Small intestine (tissue), 7 donors: ENCODE measurements around the gene KMT5B. TPM values are rescaled to one million over a fixed set of nuclear protein-coding genes. Genes with fewer than 3 reads are reported as not detected.

ENCODE experiments used
- DNase-seq, 2 donors: peaks; one replicate each; pipeline versions ENCODE4 v3.0.0 to v3.0.0-alpha.2; 2013
- FAIRE-seq: peaks from 2 replicates; lab custom pipeline; 2012; peaks lifted over from hg19 to GRCh38; lab: Jason Lieb, UNC
- H3K27ac ChIP-seq, 3 donors: one replicate each; pipeline ENCODE4 v1.5.1; 2013; ENCODE audit warnings: low read length in 2 of 3, mild to moderate bottlenecking in 2 of 3, control low read depth in 1 of 3, inconsistent platforms in 1 of 3, low read depth in 1 of 3, moderate library complexity in 1 of 3
- H3K27me3 ChIP-seq, 3 donors: one replicate each; pipeline ENCODE4 v1.6.1; 2013; ENCODE audit warnings: low read length in 3 of 3, inconsistent platforms in 1 of 3; ENCODE audit not compliant: control insufficient read depth in 3 of 3, insufficient read depth in 3 of 3
- H3K36me3 ChIP-seq, 3 donors: one replicate each; pipeline ENCODE4 v1.6.1; 2013; ENCODE audit warnings: low read length in 3 of 3, inconsistent platforms in 1 of 3, low read depth in 1 of 3, mild to moderate bottlenecking in 1 of 3, moderate library complexity in 1 of 3; ENCODE audit not compliant: control insufficient read depth in 3 of 3, insufficient read depth in 2 of 3
- H3K4me1 ChIP-seq, 3 donors: one replicate each; pipeline ENCODE4 v1.6.1; 2013; ENCODE audit warnings: low read length in 2 of 3, inconsistent platforms in 1 of 3, low read depth in 1 of 3, mild to moderate bottlenecking in 1 of 3, moderate library complexity in 1 of 3; ENCODE audit not compliant: control insufficient read depth in 3 of 3, insufficient read depth in 2 of 3
- H3K4me3 ChIP-seq, 3 donors: one replicate each; pipeline ENCODE4 v1.5.1; 2013; ENCODE audit warnings: low read length in 3 of 3, control low read depth in 1 of 3, inconsistent platforms in 1 of 3, low read depth in 1 of 3, mild to moderate bottlenecking in 1 of 3, moderate library complexity in 1 of 3
- H3K9me3 ChIP-seq, 2 donors: one replicate each; pipeline ENCODE4 v1.6.1; 2013; ENCODE audit warnings: low read depth in 1 of 2, low read length in 1 of 2; ENCODE audit not compliant: control insufficient read depth in 2 of 2, insufficient read depth in 1 of 2
- WGBS, 3 donors: extraction: QIAGEN DNeasy Blood & Tissue Kit; methylation state at CpG; one replicate each; pipeline ENCODE4 v1.1.7; 2013; 5-methylcytosine and 5-hydroxymethylcytosine counted together
- polyA plus RNA-seq, 4 donors: library from polyadenylated mRNA; stranded (reverse) in 3 of 4; unstranded in 1 of 4; fragments of 200-250 nt in 3 of 4; fragments of 120-200 nt in 1 of 4; gene quantifications; one replicate each; pipeline versions ENCODE4 v1.2.1 to v1.2.3, GENCODE V29; 2013
- donor health status: healthy with polysubstance abuse.
- donor health status: control.
- donor health status: control.
- donor health status: Bipolar disorder and iron deficiency.
- donor health status: healthy.

The KMT5B gene
- polyA plus RNA-seq, 4 donors = 17.3 to 53.5 (median 30.0) TPM

DNA sequence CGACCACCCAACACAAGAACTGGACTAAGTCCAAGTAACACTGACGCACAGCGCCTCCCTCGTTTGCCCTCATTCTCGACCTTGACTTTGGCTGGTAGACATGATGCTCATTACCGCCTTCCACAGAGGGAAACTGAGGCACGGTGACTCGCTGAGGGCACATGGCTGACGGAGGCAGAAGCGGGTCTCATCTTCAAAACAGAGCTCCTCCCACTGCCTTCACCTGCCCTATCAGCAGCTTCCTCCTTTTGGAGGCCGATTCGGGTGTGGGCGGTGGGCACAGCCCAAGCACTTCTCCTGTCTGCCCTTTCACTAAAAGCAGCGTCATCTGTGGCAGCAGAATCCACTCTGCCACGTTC, 2.0 kb upstream of the KMT5B start:
- Histone ChIP-seq H3K27ac (no peak overlapping the region), H3K4me3 (no peak overlapping the region), H3K36me3 (no peaks in the 10 kb centered on the region), H3K27me3 (peaks cover 0 to 8% (median 0%) of the 10 kb centered on the region in 3 donors), H3K9me3 (no peaks in the 10 kb centered on the region), H3K4me1 (peaks cover 5 to 29% (median 6%) of the 10 kb centered on the region in 3 donors)
- no peak for DNase-seq
- 51 to 59% (median 52%) methylated on average over 15 of the region's 15 CpGs for WGBS, 3 donors
- no peak for FAIRE-seq

DNA sequence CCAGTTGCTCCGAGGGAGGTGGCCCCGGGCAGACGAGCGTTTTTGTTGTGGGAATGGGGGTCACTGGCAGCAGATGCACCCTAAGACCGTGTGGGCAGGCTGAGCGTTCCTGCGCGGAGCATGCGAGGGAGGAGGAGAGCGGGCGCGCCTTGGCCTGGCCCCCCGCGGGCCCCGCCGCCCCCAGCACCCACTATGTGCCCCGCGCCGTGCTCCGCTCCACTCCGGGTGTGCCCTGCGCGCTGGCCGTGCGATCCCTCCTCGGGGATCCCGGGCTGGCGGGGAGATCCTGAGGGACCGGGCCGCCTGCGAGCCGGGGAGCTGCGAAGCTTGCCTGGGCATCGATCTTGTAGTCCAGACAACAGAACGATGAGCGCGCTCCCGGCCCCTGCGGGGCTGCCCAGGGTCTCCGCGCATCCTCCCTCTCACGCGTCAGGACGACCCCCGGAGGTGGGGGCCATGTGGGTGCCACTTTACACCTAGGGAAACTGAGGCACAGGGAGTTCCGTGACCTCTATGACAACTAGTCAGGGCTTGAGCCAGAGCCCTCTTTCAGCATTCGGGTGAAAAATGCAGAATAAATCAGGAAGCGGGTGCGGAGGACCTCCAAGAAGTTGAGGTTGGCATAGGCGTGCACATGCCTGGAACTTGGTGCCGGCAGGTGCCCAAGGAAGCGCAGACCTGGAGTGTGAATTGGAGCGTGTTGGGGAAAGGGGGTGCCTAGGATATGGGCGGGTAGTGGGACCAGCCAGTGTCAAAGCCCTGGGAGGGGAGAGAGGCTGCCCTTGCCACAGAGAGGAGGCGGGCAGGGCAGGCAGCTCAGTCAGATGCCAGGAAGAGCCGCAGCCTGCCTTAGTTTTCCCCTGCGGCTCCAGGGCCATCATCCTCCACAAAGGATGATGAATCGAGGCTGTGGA, 1.3 kb upstream of the KMT5B start:
- Histone ChIP-seq H3K4me1 (peaks cover 5 to 31% (median 6%) of the 10 kb centered on the region in 3 donors), H3K9me3 (no peaks in the 10 kb centered on the region), H3K4me3 (peak overlapping the region; percentile 92), H3K27ac (peak overlapping the region; percentile 90 to 99 (median 99)), H3K27me3 (peaks cover 0 to 8% (median 0%) of the 10 kb centered on the region in 3 donors), H3K36me3 (no peaks in the 10 kb centered on the region)
- WGBS, 3 donors = 17 to 20% (median 18%) methylated on average over 43 to 58 of the region's 58 CpGs
- DNase-seq (no peak), FAIRE-seq (no peak)

DNA sequence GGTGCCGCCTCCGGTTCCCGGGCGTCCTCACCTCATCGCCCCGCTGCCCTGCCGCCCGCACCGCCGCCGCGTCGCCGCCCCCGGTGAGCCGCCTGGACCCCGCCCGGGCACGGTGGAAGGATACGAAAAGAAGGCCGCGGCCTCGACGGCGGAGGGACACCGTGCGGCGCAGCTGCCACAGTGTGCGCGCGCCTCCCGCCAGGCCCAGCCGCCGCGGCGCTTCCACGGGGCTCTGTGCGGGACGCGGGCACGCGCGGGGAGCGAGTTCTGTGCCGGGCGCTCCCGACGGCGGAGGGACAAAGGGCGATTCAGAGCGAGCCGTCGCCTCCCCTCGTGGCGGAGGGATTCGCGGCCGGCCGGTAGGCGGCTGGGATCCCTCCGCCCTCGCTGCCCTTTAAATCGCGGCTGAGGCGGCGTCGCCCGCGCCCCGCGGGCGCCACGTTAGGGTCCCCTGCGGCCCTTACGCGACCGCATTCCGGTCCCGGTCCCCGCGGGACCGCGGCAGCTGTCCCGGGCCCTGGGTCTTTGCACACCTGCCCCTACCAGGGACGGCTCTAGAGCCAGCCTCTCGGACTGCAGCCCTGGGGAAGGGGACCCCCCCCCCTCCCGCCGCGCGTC, 568 bp upstream of the KMT5B start:
- Histone ChIP-seq H3K4me1 (peaks cover 5 to 35% (median 6%) of the 10 kb centered on the region in 3 donors), H3K4me3 (peak overlapping the region; percentile 92), H3K27ac (peak overlapping the region; percentile 90 to 99 (median 99)), H3K27me3 (peaks cover 0 to 8% (median 0%) of the 10 kb centered on the region in 3 donors), H3K9me3 (no peaks in the 10 kb centered on the region), H3K36me3 (no peaks in the 10 kb centered on the region)
- whole genome bisulfite sequencing, 3 donors = 0 to 1% (median 0%) methylated on average over 31 to 90 of the region's 90 CpGs
- FAIRE-seq (no peak), DNase-seq (peak; percentile 89 to 98)

DNA sequence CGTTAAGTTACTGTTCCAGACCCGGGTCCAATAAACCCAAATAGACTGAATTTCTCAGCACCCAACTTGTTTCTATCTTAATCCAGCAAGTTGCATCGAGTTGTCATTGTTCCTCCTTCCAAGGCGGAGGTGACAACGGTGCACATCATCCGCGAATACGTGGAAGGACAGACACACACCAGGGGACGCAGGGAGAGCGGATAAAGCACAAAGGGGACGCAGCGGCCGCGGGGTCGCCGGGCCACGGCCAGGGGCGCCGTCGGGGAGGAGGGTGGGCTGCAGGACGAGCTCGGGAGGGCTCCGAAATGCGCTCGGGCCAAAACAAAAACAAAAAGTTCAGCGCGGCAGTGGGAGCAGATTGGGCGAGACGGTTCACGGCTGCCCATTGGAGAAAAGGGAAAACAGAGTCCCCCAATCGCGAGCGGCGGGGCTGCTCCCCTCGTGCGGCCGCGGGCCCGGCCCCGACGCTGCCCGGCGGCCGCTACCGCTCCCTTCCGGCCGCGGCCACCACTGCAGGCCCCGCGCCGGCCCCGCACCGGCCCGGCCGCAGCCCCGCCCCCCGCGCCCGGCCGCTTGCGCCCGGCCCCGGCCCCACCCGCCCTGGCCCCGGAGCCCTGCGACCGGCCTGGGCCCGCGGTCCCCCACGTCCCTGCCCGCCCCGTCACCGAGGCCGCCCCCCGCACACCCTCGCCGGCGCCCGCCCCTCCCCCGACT, 518 bp downstream of the KMT5B start:
- WGBS, 3 donors = 0 to 1% (median 1%) methylated on average over 30 to 80 of the region's 80 CpGs
- no peak for FAIRE-seq
- H3K4me1 ChIP-seq = peaks cover 5 to 39% (median 6%) of the 10 kb centered on the region in 3 donors
- H3K36me3 ChIP-seq = no peaks in the 10 kb centered on the region
- DNase-seq = peak; percentile 67 to 79
- H3K4me3 ChIP-seq = peak overlapping the region; percentile 71 to 92 (median 92)
- peaks cover 0 to 3% (median 0%) of the 10 kb centered on the region in 3 donors for H3K27me3 ChIP-seq
- peak overlapping the region; percentile 73 to 91 (median 91) for H3K27ac ChIP-seq
- no peaks in the 10 kb centered on the region for H3K9me3 ChIP-seq

DNA sequence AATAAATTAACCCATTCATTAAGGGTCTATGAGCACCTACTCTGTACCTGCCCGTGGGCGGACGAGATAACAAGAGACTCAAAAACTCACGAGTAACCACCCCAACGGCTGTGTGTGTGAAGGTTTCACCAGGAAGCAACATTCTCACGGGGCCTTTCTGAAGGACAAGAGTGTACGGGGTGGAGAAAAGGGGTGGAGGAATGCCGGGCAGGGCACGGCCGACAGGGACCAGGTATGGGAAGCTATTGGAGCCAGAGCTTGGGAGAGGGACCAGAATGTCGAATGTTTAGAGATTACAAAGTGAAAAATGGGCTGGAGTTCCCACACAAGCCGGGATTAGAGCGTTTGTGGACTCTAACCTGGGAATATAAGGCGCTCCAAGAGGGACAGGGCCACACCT, 1.6 kb downstream of the KMT5B start:
- WGBS, 3 donors = 8 to 31% (median 17%) methylated on average over 14 of the region's 14 CpGs
- H3K36me3 ChIP-seq = no peaks in the 10 kb centered on the region
- FAIRE-seq (no peak), DNase-seq (peak; percentile 73 to 78)
- peaks cover 5 to 39% (median 6%) of the 10 kb centered on the region in 3 donors for H3K4me1 ChIP-seq
- no peaks in the 10 kb centered on the region for H3K9me3 ChIP-seq
- H3K4me3 ChIP-seq = peak overlapping the region; percentile 20 to 71 (median 34)
- H3K27me3 ChIP-seq = no peaks in the 10 kb centered on the region
- peak overlapping the region; percentile 73 to 84 (median 73) for H3K27ac ChIP-seq

DNA sequence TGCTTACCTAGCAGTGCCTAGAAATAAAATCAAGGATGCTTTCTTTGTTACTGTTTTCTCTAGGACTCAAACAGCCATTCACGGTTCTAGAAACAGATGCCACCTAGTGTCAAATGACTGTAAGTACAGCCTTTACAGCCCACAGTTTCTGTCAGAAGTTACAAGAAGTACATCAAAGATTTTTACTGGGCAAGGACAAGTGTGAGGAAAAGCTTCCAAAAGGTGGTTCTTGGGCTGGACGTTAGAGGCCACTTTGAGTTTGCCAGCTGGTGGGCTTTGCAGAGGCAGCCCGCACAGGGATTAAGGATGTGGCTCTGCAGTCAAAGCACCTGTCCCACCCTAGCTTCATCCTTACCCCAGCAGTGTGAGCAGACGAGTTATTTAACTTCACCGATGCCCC, 6.9 kb downstream of the KMT5B start:
- no peaks in the 10 kb centered on the region for H3K9me3 ChIP-seq
- peak; percentile 73 to 77 for DNase-seq
- H3K36me3 ChIP-seq = peaks cover 0 to 5% (median 0%) of the 10 kb centered on the region in 3 donors
- WGBS, 3 donors = 28 to 33% (median 30%) methylated on average over 5 of the region's 5 CpGs
- no peaks in the 10 kb centered on the region for H3K27me3 ChIP-seq
- no peak overlapping the region for H3K27ac ChIP-seq
- H3K4me1 ChIP-seq = peaks cover 5 to 20% (median 12%) of the 10 kb centered on the region in 3 donors
- H3K4me3 ChIP-seq = no peak overlapping the region
- no peak for FAIRE-seq

DNA sequence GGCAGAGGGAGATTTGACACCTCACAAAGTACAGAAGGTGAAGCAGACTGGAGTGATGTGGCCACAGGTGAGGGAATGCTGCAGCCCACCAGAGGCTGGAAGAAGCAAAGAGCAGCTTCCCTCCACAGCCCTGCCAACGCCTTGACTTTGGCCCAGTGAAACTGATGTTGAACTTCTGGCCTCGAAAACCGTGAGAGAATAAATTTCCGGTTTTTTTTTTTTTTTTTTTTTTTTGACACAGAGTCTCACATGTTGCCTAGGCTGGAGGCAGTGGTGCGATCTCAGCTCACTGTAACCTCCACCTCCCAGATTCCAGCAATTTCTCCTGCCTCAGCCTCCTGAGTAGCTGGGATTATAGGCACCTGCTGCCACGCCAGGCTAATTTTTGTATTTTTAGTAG, 8.7 kb downstream of the KMT5B start:
- no peak overlapping the region for H3K4me3 ChIP-seq
- DNase-seq = no peak
- H3K9me3 ChIP-seq = no peaks in the 10 kb centered on the region
- peaks cover 0 to 8% (median 0%) of the 10 kb centered on the region in 3 donors for H3K36me3 ChIP-seq
- H3K27me3 ChIP-seq = no peaks in the 10 kb centered on the region
- peaks cover 0 to 12% (median 8%) of the 10 kb centered on the region in 3 donors for H3K4me1 ChIP-seq
- no peak for FAIRE-seq
- no peak overlapping the region for H3K27ac ChIP-seq
- WGBS, 3 donors = 31 to 38% (median 37%) methylated on average over 5 to 6 of the region's 6 CpGs

DNA sequence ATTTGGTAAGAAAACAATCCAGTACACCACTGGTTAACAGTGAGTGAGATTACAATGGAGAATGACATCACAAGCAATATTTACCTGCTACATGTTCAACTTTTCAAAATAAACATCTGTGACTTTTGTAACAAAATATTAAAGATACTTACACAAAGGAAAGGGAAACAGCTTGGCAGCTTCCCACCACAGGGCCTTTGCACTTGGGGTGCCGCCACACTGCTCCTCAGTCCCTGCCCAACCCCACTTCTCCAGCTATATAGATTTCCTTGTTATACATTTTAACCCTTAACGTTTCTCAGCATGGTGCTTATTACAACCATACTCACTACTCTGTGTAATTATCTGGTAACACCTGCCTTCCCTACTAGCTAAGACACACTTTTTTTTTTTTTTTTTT, 10.9 kb downstream of the KMT5B start:
- DNase-seq (no peak), FAIRE-seq (no peak)
- H3K9me3 ChIP-seq = no peaks in the 10 kb centered on the region
- peaks cover 0 to 16% (median 0%) of the 10 kb centered on the region in 3 donors for H3K36me3 ChIP-seq
- 44 to 64% (median 47%) methylated on average over 2 of the region's 2 CpGs for WGBS, 3 donors
- no peak overlapping the region for H3K27ac ChIP-seq
- peaks cover 3 to 10% (median 3%) of the 10 kb centered on the region in 3 donors for H3K4me1 ChIP-seq
- no peak overlapping the region for H3K4me3 ChIP-seq
- no peaks in the 10 kb centered on the region for H3K27me3 ChIP-seq
